Activated CD8-positive, alpha-beta T cell treated with anti-CD3 and anti-CD28 coated beads, Interleukin-2, amount 10 ng/mL, durations not matched to agents 7 days and 5 days (primary cell): ENCODE data around the gene MMP3. TPM values are rescaled to one million over a fixed set of nuclear protein-coding genes. Genes with fewer than 3 reads are reported as not detected.

ENCODE experiments used
- ATAC-seq: fragments of 150-1000 bp; cut with Tn5 transposase; one replicate; pipeline ENCODE4 v1.10.0; 2021; ENCODE audit warnings: moderate library complexity
- CTCF ChIA-PET: fragments of 350-600 bp; sonication (Branson Sonifier 250); formaldehyde crosslinking; loops from one replicate; lab custom pipeline; 2021; ENCODE audit warnings: antibody characterized with exemption; lab: Charles Lee
- POLR2A ChIA-PET: fragments of 350-600 bp; sonication (Branson Sonifier 250); formaldehyde crosslinking; loops from one replicate; lab custom pipeline; 2021; ENCODE audit warnings: antibody characterized with exemption; lab: Charles Lee
- DNase-seq: peaks from one replicate; pipeline ENCODE4 v3.0.0-alpha.2; 2020
- H3K27ac Mint-ChIP-seq: one replicate; pipeline ENCODE4 v1.8.0; 2021; ENCODE audit warnings: mild to moderate bottlenecking, mixed read lengths
- H3K27me3 Mint-ChIP-seq: one replicate; pipeline ENCODE4 v1.8.0; 2021; ENCODE audit warnings: low read depth, mixed read lengths
- H3K36me3 Mint-ChIP-seq: one replicate; pipeline ENCODE4 v1.8.0; 2021; ENCODE audit warnings: low read depth, mixed read lengths
- H3K4me1 Mint-ChIP-seq: one replicate; pipeline ENCODE4 v1.8.0; 2021; ENCODE audit warnings: low read depth, mixed read lengths
- H3K4me3 Mint-ChIP-seq: one replicate; pipeline ENCODE4 v1.8.0; 2021; ENCODE audit warnings: mild to moderate bottlenecking, mixed read lengths
- H3K9me3 Mint-ChIP-seq: one replicate; pipeline ENCODE4 v1.8.0; 2022; ENCODE audit warnings: mixed read lengths; ENCODE audit not compliant: insufficient read depth
- total RNA-seq, 2 experiments: library from RNA; stranded (reverse); gene quantifications; one replicate each; pipeline ENCODE4 v1.2.3, GENCODE V29; 2021

Gene MMP3
- total RNA-seq, 2 experiments from 2014 or later: not detected

DNA sequence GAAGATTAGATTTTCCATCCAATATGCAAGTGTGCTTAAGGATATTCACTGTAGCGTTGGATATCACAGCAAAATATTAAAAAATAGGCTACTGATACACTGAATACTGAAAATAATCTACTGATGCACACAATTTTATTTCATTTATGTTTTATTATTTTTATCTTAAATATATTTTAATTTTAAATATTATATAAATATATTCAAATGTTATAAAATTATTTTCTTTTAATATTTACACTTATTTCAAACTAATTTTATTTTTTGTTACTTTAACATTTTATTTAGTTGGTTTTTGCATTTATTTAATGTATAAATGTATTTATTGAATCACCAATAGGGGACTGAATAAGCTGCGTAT lies 12.3 kb downstream of the MMP3 start:
- no peak for ATAC-seq
- Mint-ChIP-seq H3K4me3 (no peak overlapping the region), H3K36me3 (no peaks in the 10 kb centered on the region), H3K4me1 (no peaks in the 10 kb centered on the region), H3K27ac (no peak overlapping the region), H3K9me3 (no peaks in the 10 kb centered on the region), H3K27me3 (peaks cover 24% of the 10 kb centered on the region)
- DNase-seq: no peak
- POLR2A ChIA-PET: no interaction called here
- CTCF ChIA-PET: interaction anchor here (1.1 to 3.0 kb wide), 2 partner anchors 24 to 110 kb away, joined by 5 to 13 read pairs; no protein-coding TSS in a partner anchor

DNA sequence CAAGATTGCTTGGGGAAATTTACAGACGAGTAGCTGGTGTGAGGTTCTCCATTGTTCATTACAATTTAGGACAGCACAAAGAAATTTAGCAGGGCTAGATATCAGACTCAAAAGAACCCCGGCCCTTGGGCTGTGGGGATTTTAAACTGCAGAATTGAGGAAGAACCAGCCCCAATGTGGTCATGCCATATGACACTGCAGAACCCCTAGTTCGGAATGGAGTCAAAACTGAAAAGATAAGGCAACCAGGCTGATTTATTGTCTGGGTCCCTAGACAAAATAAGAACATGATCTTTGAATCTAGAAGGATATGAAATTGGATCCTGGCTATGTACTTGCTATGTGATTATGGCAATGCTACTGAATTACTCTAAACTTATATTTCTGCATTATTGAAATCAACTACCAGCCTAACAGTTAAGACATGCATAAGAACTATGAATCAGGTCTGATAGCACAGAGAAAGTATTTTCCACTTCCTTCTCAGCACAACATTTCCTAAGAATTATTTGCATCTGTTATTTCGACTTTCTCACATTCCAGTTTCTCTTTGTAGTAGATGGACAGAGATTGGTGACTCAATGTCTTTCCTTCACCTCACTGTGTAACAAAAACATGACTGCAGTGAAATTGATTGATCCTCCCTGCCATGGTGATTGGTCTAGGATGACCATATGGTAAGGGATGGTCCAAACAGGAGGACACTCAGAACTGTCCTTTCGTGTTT lies 13.2 kb downstream of the MMP3 start:
- H3K4me1 Mint-ChIP-seq: no peaks in the 10 kb centered on the region
- no peaks in the 10 kb centered on the region for H3K9me3 Mint-ChIP-seq
- DNase-seq (no peak), ATAC-seq (no peak)
- no peak overlapping the region for H3K4me3 Mint-ChIP-seq
- peaks cover 24% of the 10 kb centered on the region for H3K27me3 Mint-ChIP-seq
- CTCF ChIA-PET: interaction anchor here (1.1 to 3.0 kb wide), 2 partner anchors 25 to 111 kb away, joined by 5 to 13 read pairs; no protein-coding TSS in a partner anchor
- H3K36me3 Mint-ChIP-seq: no peaks in the 10 kb centered on the region
- H3K27ac Mint-ChIP-seq: no peak overlapping the region
- POLR2A ChIA-PET: no interaction called here

DNA sequence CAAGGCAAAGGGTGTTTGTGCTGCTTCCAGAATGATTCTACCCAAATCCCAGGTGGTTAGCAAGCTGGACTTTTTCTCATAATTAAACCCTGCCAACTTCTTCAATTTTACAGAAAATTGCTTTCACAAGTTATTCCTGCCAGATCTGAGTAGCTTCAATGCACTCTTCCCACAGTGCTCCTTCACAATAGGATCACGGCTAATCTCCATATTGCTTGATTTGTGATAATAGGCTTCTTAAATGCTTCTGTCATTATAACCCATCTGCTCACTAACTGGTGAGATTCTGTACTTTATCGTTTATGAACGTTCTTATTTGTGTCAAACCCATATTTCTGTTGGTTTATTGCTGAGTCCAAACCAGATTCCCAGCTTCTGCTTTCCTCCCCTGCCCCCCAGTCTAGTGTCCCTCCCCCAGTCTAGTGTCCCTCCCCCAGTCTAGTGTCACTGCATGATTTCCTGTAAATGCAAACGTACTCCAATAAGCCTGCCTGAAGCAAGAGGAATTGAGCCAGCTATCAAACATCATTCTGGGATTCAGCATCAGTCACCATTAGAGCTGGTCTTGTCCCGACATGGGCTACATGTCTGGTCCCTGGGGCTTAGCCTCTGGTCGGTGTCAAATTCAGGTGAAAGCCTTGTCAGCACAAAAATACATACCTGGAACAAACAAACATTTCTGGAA lies 14.0 kb downstream of the MMP3 start:
- Mint-ChIP-seq H3K9me3 (no peaks in the 10 kb centered on the region), H3K4me1 (no peaks in the 10 kb centered on the region), H3K36me3 (no peaks in the 10 kb centered on the region), H3K27me3 (peaks cover 22% of the 10 kb centered on the region), H3K4me3 (no peak overlapping the region), H3K27ac (no peak overlapping the region)
- CTCF ChIA-PET: interaction anchor here (3.0 kb wide), 1 partner anchor 111 kb away, joined by 13 read pairs; no protein-coding TSS in a partner anchor
- ATAC-seq (no peak), DNase-seq (no peak)
- POLR2A ChIA-PET: no interaction called here

DNA sequence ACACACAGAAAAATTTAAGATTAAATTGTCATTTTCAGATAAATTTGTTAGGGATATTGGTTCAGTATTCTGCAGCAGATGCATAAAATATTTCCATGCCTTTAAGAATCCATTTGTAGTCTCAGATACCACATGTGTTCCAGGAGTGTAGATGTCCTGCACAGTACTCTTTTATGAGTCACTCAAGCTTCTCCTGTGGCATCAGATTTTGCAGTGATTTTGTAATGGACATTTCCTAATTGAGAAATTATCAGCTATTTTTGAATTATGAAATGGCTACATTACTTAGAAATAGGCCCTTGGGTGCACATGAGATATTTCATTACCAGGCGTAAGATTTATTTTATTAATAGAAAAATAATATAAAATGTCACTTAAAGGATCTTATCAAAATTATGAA lies 18.9 kb downstream of the MMP3 start:
- CTCF ChIA-PET: no interaction called here
- Mint-ChIP-seq H3K4me1 (no peaks in the 10 kb centered on the region), H3K27me3 (peaks cover 2% of the 10 kb centered on the region), H3K9me3 (no peaks in the 10 kb centered on the region), H3K27ac (no peak overlapping the region), H3K4me3 (no peak overlapping the region), H3K36me3 (no peaks in the 10 kb centered on the region)
- ATAC-seq: no peak
- DNase-seq: no peak
- POLR2A ChIA-PET: no interaction called here

DNA sequence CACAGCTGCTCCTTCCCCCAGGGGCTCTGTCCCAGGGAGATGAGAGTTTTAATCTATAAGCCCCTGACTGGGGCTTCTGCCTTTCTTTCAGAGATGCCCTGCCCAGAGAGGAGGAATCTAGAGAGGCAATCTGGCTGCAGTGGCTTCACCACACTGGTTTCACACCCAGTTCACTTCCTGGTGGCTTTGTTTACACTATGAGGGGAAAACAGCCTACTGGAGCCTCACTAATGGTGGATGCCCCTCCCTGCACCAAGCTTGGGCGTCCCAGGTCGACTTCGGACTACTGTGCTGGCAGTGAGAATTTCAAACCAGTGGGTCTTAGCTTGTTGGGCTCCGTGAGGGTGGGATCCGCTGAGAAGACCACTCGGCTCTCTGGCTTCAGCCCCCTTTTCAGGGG lies 23.9 kb downstream of the MMP3 start:
- ChIA-PET POLR2A (no interaction called here), CTCF (no interaction called here)
- ATAC-seq: no peak
- DNase-seq: no peak
- Mint-ChIP-seq H3K4me1 (no peaks in the 10 kb centered on the region), H3K4me3 (no peak overlapping the region), H3K27me3 (no peaks in the 10 kb centered on the region), H3K9me3 (no peaks in the 10 kb centered on the region), H3K36me3 (no peaks in the 10 kb centered on the region), H3K27ac (no peak overlapping the region)

DNA sequence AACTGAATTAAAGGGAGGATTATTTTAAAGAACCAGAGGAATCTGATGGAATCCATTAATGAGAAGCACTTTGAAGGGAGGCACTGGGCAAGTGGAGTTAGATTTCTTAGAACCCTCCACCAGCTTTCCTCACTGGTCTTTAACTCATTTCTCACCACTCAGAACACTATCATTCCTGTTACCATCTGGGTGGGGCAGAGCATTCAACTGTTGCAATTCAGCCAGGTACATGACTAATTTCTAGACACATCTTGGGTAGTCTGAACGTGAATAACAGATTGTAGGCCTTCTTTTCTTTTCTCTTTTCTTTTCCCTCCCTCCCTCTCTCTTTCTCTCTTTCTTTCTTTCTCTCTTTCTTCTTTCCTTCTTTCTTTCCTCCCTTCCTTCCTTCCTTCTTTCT lies 29.9 kb downstream of the MMP3 start:
- Mint-ChIP-seq H3K9me3 (no peaks in the 10 kb centered on the region), H3K27ac (no peak overlapping the region), H3K27me3 (no peaks in the 10 kb centered on the region), H3K4me1 (no peaks in the 10 kb centered on the region), H3K4me3 (no peak overlapping the region), H3K36me3 (no peaks in the 10 kb centered on the region)
- DNase-seq (no peak), ATAC-seq (no peak)
- ChIA-PET POLR2A (no interaction called here), CTCF (no interaction called here)

DNA sequence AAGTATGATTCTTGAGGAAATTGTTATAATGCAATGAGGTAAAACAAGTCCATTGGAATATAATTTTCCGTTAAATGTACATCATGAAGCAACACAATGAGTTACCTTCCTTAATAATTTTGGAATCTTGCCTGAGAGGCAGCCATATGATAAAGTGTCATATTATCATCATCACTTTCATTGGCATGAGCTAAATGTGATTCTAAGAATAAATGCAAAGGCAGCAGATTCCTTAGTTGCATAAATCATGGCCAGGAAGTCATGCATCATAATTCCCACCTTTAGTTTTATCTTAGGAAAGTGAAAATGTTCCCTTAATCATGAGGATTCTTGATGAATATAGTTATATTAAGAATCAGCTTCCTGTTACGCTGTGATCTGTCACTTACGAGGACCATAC lies 31.2 kb downstream of the MMP3 start:
- no peak for DNase-seq
- no peaks in the 10 kb centered on the region for H3K27me3 Mint-ChIP-seq
- no peak overlapping the region for H3K4me3 Mint-ChIP-seq
- no peaks in the 10 kb centered on the region for H3K36me3 Mint-ChIP-seq
- CTCF ChIA-PET: no interaction called here
- POLR2A ChIA-PET: no interaction called here
- H3K4me1 Mint-ChIP-seq: no peaks in the 10 kb centered on the region
- no peaks in the 10 kb centered on the region for H3K9me3 Mint-ChIP-seq
- H3K27ac Mint-ChIP-seq: no peak overlapping the region
- ATAC-seq: no peak

DNA sequence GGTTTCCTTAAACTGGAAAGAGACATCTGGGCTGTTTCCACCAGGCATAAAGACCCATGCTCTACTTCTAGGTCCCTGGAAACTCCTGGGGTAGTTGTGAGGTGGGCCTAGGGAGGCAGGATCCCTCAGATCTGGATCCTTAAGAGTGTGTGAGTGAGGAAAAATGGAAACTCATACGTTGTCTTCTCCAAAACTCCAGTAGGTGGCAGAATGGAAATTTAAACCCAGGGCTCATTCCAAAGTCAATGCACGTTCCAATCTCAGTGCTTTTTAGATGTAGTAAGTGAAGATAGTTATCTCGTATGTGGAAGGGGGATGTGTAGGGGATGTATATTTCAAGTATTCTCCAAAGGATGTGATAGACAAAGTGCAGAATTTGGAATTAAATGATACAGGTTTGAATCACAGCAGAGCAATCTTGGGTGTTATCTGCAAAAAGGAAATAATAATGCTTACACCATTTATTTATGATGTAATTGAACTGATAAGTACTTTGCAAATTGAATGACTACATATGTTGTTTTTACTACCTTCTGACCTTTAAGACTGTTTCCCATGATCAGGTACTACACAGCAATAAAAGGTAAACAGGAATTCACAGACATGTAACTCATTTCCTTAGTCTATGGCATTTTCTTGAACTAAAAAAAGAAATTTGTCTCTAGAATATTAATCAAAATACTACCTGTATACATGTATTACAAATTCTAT lies 32.3 kb downstream of the MMP3 start:
- no peaks in the 10 kb centered on the region for H3K9me3 Mint-ChIP-seq
- H3K36me3 Mint-ChIP-seq: no peaks in the 10 kb centered on the region
- H3K27ac Mint-ChIP-seq: no peak overlapping the region
- no peaks in the 10 kb centered on the region for H3K4me1 Mint-ChIP-seq
- DNase-seq (no peak), ATAC-seq (no peak)
- no peaks in the 10 kb centered on the region for H3K27me3 Mint-ChIP-seq
- POLR2A ChIA-PET: no interaction called here
- CTCF ChIA-PET: no interaction called here
- no peak overlapping the region for H3K4me3 Mint-ChIP-seq

DNA sequence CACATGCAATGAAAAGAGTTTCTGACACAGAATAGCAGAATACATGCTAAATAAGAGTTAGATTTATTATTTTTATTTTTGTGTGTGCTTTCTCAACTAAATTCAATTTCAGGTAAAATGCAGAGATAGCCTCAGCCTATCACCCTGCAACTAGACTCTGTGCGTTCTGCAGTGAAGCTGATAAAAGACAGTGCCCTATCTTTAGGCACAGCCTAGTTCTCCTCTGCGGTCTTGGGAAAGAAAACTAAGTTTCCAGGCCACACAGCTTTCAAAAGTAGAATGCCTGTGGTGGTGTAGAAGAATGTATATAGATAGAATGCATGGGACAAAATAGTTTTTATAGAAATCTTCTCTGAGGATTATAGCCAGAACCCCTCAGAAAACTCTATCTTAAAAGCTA lies 33.4 kb downstream of the MMP3 start:
- Mint-ChIP-seq H3K9me3 (no peaks in the 10 kb centered on the region), H3K4me1 (no peaks in the 10 kb centered on the region), H3K36me3 (no peaks in the 10 kb centered on the region), H3K4me3 (no peak overlapping the region), H3K27ac (no peak overlapping the region), H3K27me3 (no peaks in the 10 kb centered on the region)
- ChIA-PET CTCF (no interaction called here), POLR2A (no interaction called here)
- ATAC-seq: no peak
- DNase-seq: no peak

DNA sequence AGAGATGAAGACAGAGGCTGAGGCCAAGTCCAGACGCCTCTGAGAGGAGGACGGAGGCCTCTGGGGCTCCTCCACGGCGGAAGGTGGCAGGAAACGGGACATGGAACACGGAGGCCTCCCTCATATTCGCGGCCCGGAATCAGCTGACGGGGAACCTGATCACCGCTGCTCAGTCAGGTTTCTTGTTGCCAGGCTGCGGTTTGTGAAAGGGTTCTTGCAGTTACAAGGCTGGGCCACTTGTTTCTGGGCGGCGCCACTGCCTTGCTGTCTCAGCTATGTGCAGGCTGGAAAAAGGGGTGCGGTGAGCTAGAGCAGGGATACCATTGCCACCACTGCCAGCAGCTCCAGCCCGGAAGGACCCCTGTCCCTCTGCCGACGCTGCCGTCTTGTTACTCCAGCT lies 35.5 kb downstream of the MMP3 start:
- H3K27ac Mint-ChIP-seq: no peak overlapping the region
- ChIA-PET CTCF (no interaction called here), POLR2A (no interaction called here)
- H3K27me3 Mint-ChIP-seq: peaks cover 2% of the 10 kb centered on the region
- no peak overlapping the region for H3K4me3 Mint-ChIP-seq
- no peaks in the 10 kb centered on the region for H3K36me3 Mint-ChIP-seq
- H3K4me1 Mint-ChIP-seq: no peaks in the 10 kb centered on the region
- no peak for ATAC-seq
- DNase-seq: no peak
- no peaks in the 10 kb centered on the region for H3K9me3 Mint-ChIP-seq

DNA sequence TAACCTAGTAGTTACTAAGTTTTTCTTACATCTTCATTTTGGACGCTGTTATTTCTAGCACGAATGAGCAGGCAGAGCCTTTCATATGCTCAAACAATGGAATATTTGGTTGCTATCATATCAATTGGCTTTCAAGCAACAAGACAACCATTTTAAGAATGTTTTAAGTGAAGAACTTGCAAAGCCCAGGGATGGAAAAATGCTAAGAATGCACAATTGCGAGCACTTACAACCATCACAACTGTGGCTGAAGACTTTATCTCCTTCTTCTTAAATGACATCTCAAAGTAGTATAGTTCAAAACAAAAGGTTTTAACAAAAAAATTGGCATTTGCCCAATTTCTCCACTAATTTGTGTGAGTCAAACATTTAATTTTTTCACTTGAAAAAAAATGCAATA lies 37.1 kb downstream of the MMP3 start:
- DNase-seq (no peak), ATAC-seq (no peak)
- H3K9me3 Mint-ChIP-seq: no peaks in the 10 kb centered on the region
- ChIA-PET POLR2A (no interaction called here), CTCF (no interaction called here)
- no peak overlapping the region for H3K27ac Mint-ChIP-seq
- no peak overlapping the region for H3K4me3 Mint-ChIP-seq
- H3K4me1 Mint-ChIP-seq: no peaks in the 10 kb centered on the region
- no peaks in the 10 kb centered on the region for H3K36me3 Mint-ChIP-seq
- peaks cover 2% of the 10 kb centered on the region for H3K27me3 Mint-ChIP-seq

DNA sequence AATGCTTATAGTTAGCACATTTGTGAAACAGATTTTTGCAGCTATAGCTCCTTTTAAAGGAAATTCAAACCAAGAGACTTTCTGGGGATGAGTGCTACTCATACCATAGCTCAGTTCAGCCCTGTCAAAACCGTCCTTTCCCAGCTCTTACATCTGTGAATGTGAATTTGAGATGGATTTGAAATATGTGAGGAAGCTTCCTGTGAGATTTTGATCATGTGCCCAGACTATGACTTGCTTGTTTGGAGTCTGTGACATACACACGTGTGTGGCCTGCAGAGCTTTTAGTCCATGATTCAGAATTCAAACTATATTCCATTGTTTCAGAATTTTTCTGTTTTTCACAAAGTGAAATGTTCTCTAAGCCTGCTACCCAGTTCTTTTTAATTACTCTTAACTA lies 41.1 kb downstream of the MMP3 start:
- Mint-ChIP-seq H3K9me3 (no peaks in the 10 kb centered on the region), H3K27me3 (peaks cover 2% of the 10 kb centered on the region), H3K4me1 (no peaks in the 10 kb centered on the region), H3K4me3 (no peak overlapping the region), H3K27ac (no peak overlapping the region), H3K36me3 (no peaks in the 10 kb centered on the region)
- ChIA-PET CTCF (no interaction called here), POLR2A (interaction anchor here (0.5 kb wide), 1 partner anchor 276 kb away, joined by 6 read pairs; no protein-coding TSS in a partner anchor)
- DNase-seq (no peak), ATAC-seq (no peak)
